GM23248 (cell line): ENCODE measurements around the gene PSENEN. TPM values are rescaled to one million over a fixed set of nuclear protein-coding genes. Genes with fewer than 3 reads are reported as not detected.
A peak's percentile ranks its signal among the peaks of the same experiment; 100 is the strongest.
"Not testable (repeated sequence)": the region's sequence is repeated elsewhere in the genome, so short reads cannot be mapped to it uniquely, and the experiment has no call there.

Experiments used
- DNase-seq: peaks from one replicate; pipeline ENCODE4 v3.0.0-alpha.2; 2015
- H2AFZ ChIP-seq: fragments of 200-600 bp; sonication (generic); 2 replicates; pipeline ENCODE4 v1.6.1; 2016; ENCODE audit warnings: antibody characterized with exemption
- H3F3A ChIP-seq: fragments of 200-600 bp; sonication (generic); 2 replicates; pipeline ENCODE4 v1.6.1; 2016; ENCODE audit warnings: mild to moderate bottlenecking, antibody characterized with exemption, mixed run types; ENCODE audit not compliant: insufficient read depth
- H3K27ac ChIP-seq: fragments of 200-600 bp; sonication (generic); 2 replicates; pipeline ENCODE4 v1.5.1; 2016; ENCODE audit warnings: mild to moderate bottlenecking
- H3K27me3 ChIP-seq: fragments of 200-600 bp; sonication (generic); replicated peaks from 2 replicates; pipeline ENCODE4 v1.6.1; 2016; ENCODE audit warnings: mild to moderate bottlenecking; ENCODE audit not compliant: insufficient read depth
- H3K36me3 ChIP-seq: fragments of 200-600 bp; sonication (generic); 2 replicates; pipeline ENCODE4 v1.6.1; 2016; ENCODE audit warnings: low read depth, mild to moderate bottlenecking
- H3K4me1 ChIP-seq: fragments of 200-600 bp; sonication (generic); 2 replicates; pipeline ENCODE4 v1.6.1; 2016; ENCODE audit warnings: mild to moderate bottlenecking; ENCODE audit not compliant: insufficient read depth
- H3K4me2 ChIP-seq: fragments of 200-600 bp; sonication (generic); one replicate; pipeline ENCODE4 v1.6.1; 2016; ENCODE audit warnings: mild to moderate bottlenecking; ENCODE audit not compliant: unreplicated experiment
- H3K4me3 ChIP-seq: fragments of 200-600 bp; sonication (generic); 2 replicates; pipeline ENCODE4 v1.5.1; 2016; ENCODE audit warnings: mild to moderate bottlenecking
- H3K79me2 ChIP-seq: fragments of 200-600 bp; sonication (generic); 2 replicates; pipeline ENCODE4 v1.6.1; 2016; ENCODE audit warnings: mild to moderate bottlenecking; ENCODE audit not compliant: insufficient read depth
- H3K9ac ChIP-seq: fragments of 200-600 bp; sonication (generic); 2 replicates; pipeline ENCODE4 v1.6.1; 2016; ENCODE audit warnings: mild to moderate bottlenecking
- H3K9me2 ChIP-seq: fragments of 200-600 bp; sonication (generic); 2 replicates; pipeline ENCODE4 v1.6.1; 2016; ENCODE audit warnings: mixed run types, mild to moderate bottlenecking, moderate library complexity; ENCODE audit not compliant: insufficient read depth
- H3K9me3 ChIP-seq: fragments of 200-600 bp; sonication (generic); one replicate; pipeline ENCODE4 v1.6.1; 2017; ENCODE audit warnings: low read depth
- H4K20me1 ChIP-seq: fragments of 200-600 bp; sonication (generic); 2 replicates; pipeline ENCODE4 v1.6.0; 2016; ENCODE audit not compliant: insufficient read depth
- EZH2 ChIP-seq: fragments of 200-600 bp; sonication (generic); IDR thresholded peaks from 2 replicates; pipeline ENCODE4 v1.6.1; 2018; ENCODE audit warnings: antibody characterized with exemption, mild to moderate bottlenecking; ENCODE audit not compliant: insufficient read depth, poor library complexity, severe bottlenecking
- EZH2phosphoT487 ChIP-seq: fragments of 200-600 bp; sonication (generic); IDR thresholded peaks from 2 replicates; pipeline ENCODE4 v1.6.1; 2018; ENCODE audit warnings: antibody characterized with exemption, moderate library complexity, mild to moderate bottlenecking, low read depth; ENCODE audit not compliant: insufficient read depth
- WGBS, 2 experiments: methylation state at CpG; one replicate each; pipeline ENCODE4 v1.1.6; 2015 to 2017; ENCODE audit warnings: low lambda C conversion rate in 2 of 2, low coverage in 1 of 2; ENCODE audit errors: missing lambda C conversion rate in 2 of 2; 5-methylcytosine and 5-hydroxymethylcytosine counted together
- in situ Hi-C: fragments of 300-500 bp; cut with MboI; formaldehyde crosslinking; loops from 2 replicates; pipeline ENCODE4 v1.15.0; 2020
- polyA plus RNA-seq: library from polyadenylated mRNA; unstranded; fragments of >200 nt; fragmentation: Nextera tagmentation; extraction: Ambion mirVana; gene quantifications from 2 replicates; pipeline ENCODE4 v1.2.1, GENCODE V29; 2016
- total RNA-seq: library from RNA; depleted of rRNA; stranded (reverse); fragments of >200 nt; shearing (Covaris generic); gene quantifications from 2 replicates; pipeline ENCODE4 v1.2.3, GENCODE V29; 2014; rRNA removed

PSENEN gene
- total and polyA plus RNA-seq, 2 experiments from 2014 or later = 21.6 to 108 TPM

- DNase-seq = peak; percentile 88
These were observed 48.1 kb downstream of the PSENEN start for GRCh38 chr19:35793381-35794165.

GRCh38 chr19:35795564-35795963, 50.1 kb downstream of the PSENEN start:
- H3K4me3 ChIP-seq, H3K4me1 ChIP-seq, H3K9me2 ChIP-seq, in situ Hi-C loops, H2AFZ ChIP-seq, DNase-seq, H3K9me3 ChIP-seq, H4K20me1 ChIP-seq, H3F3A ChIP-seq, H3K9ac ChIP-seq, H3K4me2 ChIP-seq, H3K36me3 ChIP-seq, H3K27ac ChIP-seq, H3K79me2 ChIP-seq: not testable (repeated sequence)
- 52 to 80% methylated on average over 1 of the region's 1 CpG for WGBS, 2 experiments
- H3K27me3 ChIP-seq = peaks cover 32% of the 10 kb centered on the region

More at GRCh38 chr19:35793381-35794165, 48.1 kb downstream of the PSENEN start:
- Histone ChIP-seq H3K27ac (no peak overlapping the region), H3K4me3 (no peak overlapping the region), H3K27me3 (peaks cover 26% of the 10 kb centered on the region), H3K4me2 (no peak overlapping the region), H3K9me3 (no peaks in the 10 kb centered on the region), H4K20me1 (no peaks in the 10 kb centered on the region), H2AFZ (no peak overlapping the region), H3F3A (no peaks in the 10 kb centered on the region), H3K79me2 (no peaks in the 10 kb centered on the region), H3K9ac (no peak overlapping the region), H3K36me3 (no peaks in the 10 kb centered on the region), H3K4me1 (no peaks in the 10 kb centered on the region), H3K9me2 (no peaks in the 10 kb centered on the region)
- in situ Hi-C loops = no loop called here
- TF ChIP-seq EZH2 (no peak), EZH2phosphoT487 (no peak)
- 31 to 36% methylated on average over 7 of the region's 7 CpGs for WGBS, 2 experiments

Other genes with a start within 250 kb of the PSENEN start
- gene DMKN, start 232.0 kb upstream of the PSENEN start, total RNA-seq = 20.0 and 25.4 TPM in 2 replicates
- gene DMKN, start 232.0 kb upstream of the PSENEN start, polyA plus RNA-seq = 30.9 and 34.5 TPM in 2 replicates
- gene SBSN, start 217.3 kb upstream of the PSENEN start, total RNA-seq = 3.2 and 4.3 TPM in 2 replicates
- gene SBSN, start 217.3 kb upstream of the PSENEN start, polyA plus RNA-seq = 7.9 and 8.8 TPM in 2 replicates
- gene GAPDHS, start 212.2 kb upstream of the PSENEN start, total RNA-seq = not detected in 2 replicates
- not detected in 2 replicates for gene GAPDHS, start 212.2 kb upstream of the PSENEN start, polyA plus RNA-seq
- gene TMEM147, start 200.0 kb upstream of the PSENEN start, total RNA-seq = 108 and 129 TPM in 2 replicates
- gene TMEM147, start 200.0 kb upstream of the PSENEN start, polyA plus RNA-seq = 203 and 214 TPM in 2 replicates
- gene ATP4A, start 182.0 kb upstream of the PSENEN start, total RNA-seq = not detected in 2 replicates
- not detected in 2 replicates for gene ATP4A, start 182.0 kb upstream of the PSENEN start, polyA plus RNA-seq
- not detected in 2 replicates for gene PMIS2, start 159.5 kb upstream of the PSENEN start, total RNA-seq
- gene PMIS2, start 159.5 kb upstream of the PSENEN start, polyA plus RNA-seq = not detected in 2 replicates
- 8.5 and 10.1 TPM in 2 replicates for gene HAUS5, start 132.9 kb upstream of the PSENEN start, total RNA-seq
- 7.4 and 9.6 TPM in 2 replicates for gene HAUS5, start 132.9 kb upstream of the PSENEN start, polyA plus RNA-seq
- gene RBM42, start 116.6 kb upstream of the PSENEN start, total RNA-seq = 57.3 and 74.7 TPM in 2 replicates
- gene RBM42, start 116.6 kb upstream of the PSENEN start, polyA plus RNA-seq = 82.5 and 86.2 TPM in 2 replicates
- not detected in 2 replicates for gene ETV2, start 103.9 kb upstream of the PSENEN start, total RNA-seq
- 0.91 and 0.93 TPM in 2 replicates for gene ETV2, start 103.9 kb upstream of the PSENEN start, polyA plus RNA-seq
- 328 and 423 TPM in 2 replicates for gene COX6B1, start 97.3 kb upstream of the PSENEN start, total RNA-seq
- 448 and 472 TPM in 2 replicates for gene COX6B1, start 97.3 kb upstream of the PSENEN start, polyA plus RNA-seq
- not detected in 2 replicates for gene UPK1A, start 79.1 kb upstream of the PSENEN start, total RNA-seq
- not detected in 2 replicates for gene UPK1A, start 79.1 kb upstream of the PSENEN start, polyA plus RNA-seq
- gene ZBTB32, start 41.1 kb upstream of the PSENEN start, total RNA-seq = not detected in 2 replicates
- gene ZBTB32, start 41.1 kb upstream of the PSENEN start, polyA plus RNA-seq = not detected in 2 replicates
- 6.8 and 7.5 TPM in 2 replicates for gene KMT2B, start 27.6 kb upstream of the PSENEN start, total RNA-seq
- 4.0 and 4.1 TPM in 2 replicates for gene KMT2B, start 27.6 kb upstream of the PSENEN start, polyA plus RNA-seq
- 1.4 TPM in 1 of 2 replicates, not detected in the other for gene IGFLR1, start 3.2 kb upstream of the PSENEN start, total RNA-seq
- gene IGFLR1, start 3.2 kb upstream of the PSENEN start, polyA plus RNA-seq = 3.2 and 3.3 TPM in 2 replicates
- 10.7 and 18.8 TPM in 2 replicates for gene U2AF1L4, start 233 bp upstream of the PSENEN start, total RNA-seq
- gene U2AF1L4, start 233 bp upstream of the PSENEN start, polyA plus RNA-seq = 23.1 and 25.3 TPM in 2 replicates
- 12.0 and 12.3 TPM in 2 replicates for gene LIN37, start 2.9 kb downstream of the PSENEN start, total RNA-seq
- 9.5 and 9.7 TPM in 2 replicates for gene LIN37, start 2.9 kb downstream of the PSENEN start, polyA plus RNA-seq
- 14.1 and 24.3 TPM in 2 replicates for gene HSPB6, start 11.4 kb downstream of the PSENEN start, total RNA-seq
- 220 and 238 TPM in 2 replicates for gene HSPB6, start 11.4 kb downstream of the PSENEN start, polyA plus RNA-seq
- gene PROSER3, start 12.5 kb downstream of the PSENEN start, total RNA-seq = 2.7 and 7.6 TPM in 2 replicates
- gene PROSER3, start 12.5 kb downstream of the PSENEN start, polyA plus RNA-seq = 10.9 and 12.6 TPM in 2 replicates
- gene ARHGAP33, start 29.9 kb downstream of the PSENEN start, total RNA-seq = 2.0 and 24.9 TPM in 2 replicates
- gene ARHGAP33, start 29.9 kb downstream of the PSENEN start, polyA plus RNA-seq = 1.1 and 1.9 TPM in 2 replicates
- not detected in 2 replicates for gene PRODH2, start 67.2 kb downstream of the PSENEN start, total RNA-seq
- not detected in 2 replicates for gene PRODH2, start 67.2 kb downstream of the PSENEN start, polyA plus RNA-seq
- not detected in 2 replicates for gene NPHS1, start 106.9 kb downstream of the PSENEN start, total RNA-seq
- gene NPHS1, start 106.9 kb downstream of the PSENEN start, polyA plus RNA-seq = not detected in 2 replicates
- not detected in 2 replicates for gene KIRREL2, start 111.3 kb downstream of the PSENEN start, total RNA-seq
- gene KIRREL2, start 111.3 kb downstream of the PSENEN start, polyA plus RNA-seq = not detected in 2 replicates
- gene APLP1, start 122.9 kb downstream of the PSENEN start, total RNA-seq = 10.6 and 20.4 TPM in 2 replicates
- 16.7 and 16.8 TPM in 2 replicates for gene APLP1, start 122.9 kb downstream of the PSENEN start, polyA plus RNA-seq
- gene NFKBID, start 154.9 kb downstream of the PSENEN start, total RNA-seq = 5.0 and 7.6 TPM in 2 replicates
- 3.9 and 7.1 TPM in 2 replicates for gene NFKBID, start 154.9 kb downstream of the PSENEN start, polyA plus RNA-seq
- gene HCST, start 156.9 kb downstream of the PSENEN start, total RNA-seq = not detected in 2 replicates
- 9.1 and 11.3 TPM in 2 replicates for gene HCST, start 156.9 kb downstream of the PSENEN start, polyA plus RNA-seq
- not detected in 2 replicates for gene TYROBP, start 162.6 kb downstream of the PSENEN start, total RNA-seq
- gene TYROBP, start 162.6 kb downstream of the PSENEN start, polyA plus RNA-seq = not detected in 2 replicates
- gene LRFN3, start 190.7 kb downstream of the PSENEN start, total RNA-seq = 5.3 and 9.4 TPM in 2 replicates
- gene LRFN3, start 190.7 kb downstream of the PSENEN start, polyA plus RNA-seq = 7.1 and 7.5 TPM in 2 replicates
- 38.3 and 49.7 TPM in 2 replicates for gene SDHAF1, start 249.5 kb downstream of the PSENEN start, total RNA-seq
- 17.2 and 20.3 TPM in 2 replicates for gene SDHAF1, start 249.5 kb downstream of the PSENEN start, polyA plus RNA-seq